Activated CD8-positive, alpha-beta T cell treated with anti-CD3 and anti-CD28 coated beads, Interleukin-2, amount 10 ng/mL, durations not matched to agents 7 days and 5 days (primary cell): Measurements from ENCODE around the gene OR5M8. TPM values are rescaled to one million over a fixed set of nuclear protein-coding genes. Genes with fewer than 3 reads are reported as not detected.

Experiments
- ATAC-seq: fragments of 150-1000 bp; cut with Tn5 transposase; one replicate; pipeline ENCODE4 v1.10.0; 2021; ENCODE audit warnings: moderate library complexity
- CTCF ChIA-PET: fragments of 350-600 bp; sonication (Branson Sonifier 250); formaldehyde crosslinking; loops from one replicate; lab custom pipeline; 2021; ENCODE audit warnings: antibody characterized with exemption; lab: Charles Lee
- POLR2A ChIA-PET: fragments of 350-600 bp; sonication (Branson Sonifier 250); formaldehyde crosslinking; loops from one replicate; lab custom pipeline; 2021; ENCODE audit warnings: antibody characterized with exemption; lab: Charles Lee
- DNase-seq: peaks from one replicate; pipeline ENCODE4 v3.0.0-alpha.2; 2020
- H3K27ac Mint-ChIP-seq: one replicate; pipeline ENCODE4 v1.8.0; 2021; ENCODE audit warnings: mild to moderate bottlenecking, mixed read lengths
- H3K27me3 Mint-ChIP-seq: one replicate; pipeline ENCODE4 v1.8.0; 2021; ENCODE audit warnings: low read depth, mixed read lengths
- H3K36me3 Mint-ChIP-seq: one replicate; pipeline ENCODE4 v1.8.0; 2021; ENCODE audit warnings: low read depth, mixed read lengths
- H3K4me1 Mint-ChIP-seq: one replicate; pipeline ENCODE4 v1.8.0; 2021; ENCODE audit warnings: low read depth, mixed read lengths
- H3K4me3 Mint-ChIP-seq: one replicate; pipeline ENCODE4 v1.8.0; 2021; ENCODE audit warnings: mild to moderate bottlenecking, mixed read lengths
- H3K9me3 Mint-ChIP-seq: one replicate; pipeline ENCODE4 v1.8.0; 2022; ENCODE audit warnings: mixed read lengths; ENCODE audit not compliant: insufficient read depth
- total RNA-seq, 2 experiments: library from RNA; stranded (reverse); gene quantifications; one replicate each; pipeline ENCODE4 v1.2.3, GENCODE V29; 2021

The OR5M8 gene
- not detected for total RNA-seq

DNA sequence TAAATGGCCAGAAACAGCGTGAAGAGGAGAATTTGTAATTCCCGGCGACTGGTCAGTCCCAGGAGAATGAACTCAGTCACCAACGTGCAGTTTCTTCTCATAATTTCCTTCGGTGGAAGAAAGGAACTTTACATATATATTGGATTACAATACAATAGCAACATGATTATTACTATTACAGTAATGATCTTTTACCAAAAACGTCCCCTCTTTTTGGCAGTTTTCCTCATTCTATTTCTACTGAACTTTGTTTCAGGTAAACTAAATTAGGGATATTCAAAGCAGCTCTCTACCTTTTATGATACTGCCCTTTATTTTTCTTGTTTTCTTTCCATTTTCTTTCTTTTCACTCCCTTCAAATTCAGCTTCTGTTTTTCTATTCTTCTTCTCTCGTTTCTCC is at the start of gene OR5M8:
TSS of gene OR5M8 (minus strand) at position 101 of the 400 bp plus-strand sequence. CDS start at position 101, 0 bp downstream.
- CTCF ChIA-PET, result no interaction called here
- Mint-ChIP-seq H3K9me3 (peaks cover 8% of the 10 kb centered on the region), H3K36me3 (no peaks in the 10 kb centered on the region), H3K4me3 (no peak within 1 kb of the TSS), H3K27me3 (no peaks in the 10 kb centered on the region), H3K27ac (no peak within 1 kb of the TSS), H3K4me1 (no peaks in the 10 kb centered on the region)
- ATAC-seq (no peak), DNase-seq (no peak)
- POLR2A ChIA-PET, result no interaction called here

DNA sequence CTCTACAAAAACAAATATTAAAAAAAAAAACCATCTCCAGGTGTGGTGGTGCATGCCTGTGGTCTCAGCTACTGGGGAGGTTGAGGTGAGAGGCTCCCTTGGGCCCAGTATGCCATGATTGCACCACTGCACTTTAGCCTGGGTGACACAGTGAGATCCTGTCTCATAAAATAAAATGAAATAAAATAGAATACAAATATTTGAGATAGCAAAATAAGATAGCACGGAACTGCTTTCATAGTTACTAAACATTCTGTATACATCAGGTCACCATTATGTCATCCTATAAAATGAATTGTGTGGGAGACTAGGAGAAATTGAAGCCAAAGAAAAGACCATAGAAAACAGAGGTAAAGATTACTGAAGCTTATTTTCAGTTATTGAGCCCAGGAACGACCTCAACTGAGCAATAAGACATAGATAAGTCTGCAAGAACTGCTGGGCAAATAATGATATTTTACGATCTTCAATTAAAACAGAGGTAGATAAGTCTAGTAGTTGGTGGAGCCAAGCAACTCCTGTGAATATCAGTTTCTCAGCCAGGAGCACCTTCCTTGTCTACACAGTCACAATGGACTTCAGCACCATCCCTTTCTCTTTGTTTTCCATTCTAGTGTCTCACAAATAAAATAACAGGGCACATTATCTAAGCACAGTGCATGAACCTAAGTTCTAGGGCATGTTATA is 42.0 kb upstream of the OR5M8 start:
- CTCF ChIA-PET, result no interaction called here
- H3K27me3 Mint-ChIP-seq, result no peaks in the 10 kb centered on the region
- POLR2A ChIA-PET, result no interaction called here
- H3K4me1 Mint-ChIP-seq, result no peaks in the 10 kb centered on the region
- DNase-seq (no peak), ATAC-seq (no peak)
- peaks cover 10% of the 10 kb centered on the region for H3K9me3 Mint-ChIP-seq
- no peak overlapping the region for H3K27ac Mint-ChIP-seq
- no peak overlapping the region for H3K4me3 Mint-ChIP-seq
- H3K36me3 Mint-ChIP-seq, result no peaks in the 10 kb centered on the region

DNA sequence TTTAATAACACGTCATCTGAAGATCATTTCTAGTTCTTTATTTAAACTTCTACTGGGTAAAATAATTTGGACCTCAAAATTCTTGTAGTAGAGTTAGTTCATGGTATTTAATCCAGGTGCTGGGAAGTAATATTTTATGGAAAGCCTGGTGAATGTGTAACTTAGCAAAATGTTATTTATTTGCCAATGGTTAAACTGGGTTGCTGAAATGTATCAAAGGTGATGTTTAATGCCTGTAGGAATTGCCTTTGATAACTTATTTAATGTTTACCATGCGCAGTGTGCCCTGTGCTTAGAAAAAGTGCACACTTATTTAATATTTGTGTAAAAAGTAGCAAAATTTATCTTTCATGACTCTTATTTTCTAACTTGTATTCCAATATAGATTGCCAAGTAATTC is 40.7 kb upstream of the OR5M8 start:
- DNase-seq (no peak), ATAC-seq (no peak)
- no peak overlapping the region for H3K27ac Mint-ChIP-seq
- CTCF ChIA-PET, result no interaction called here
- H3K27me3 Mint-ChIP-seq, result no peaks in the 10 kb centered on the region
- peaks cover 10% of the 10 kb centered on the region for H3K9me3 Mint-ChIP-seq
- H3K4me3 Mint-ChIP-seq, result no peak overlapping the region
- no peaks in the 10 kb centered on the region for H3K36me3 Mint-ChIP-seq
- no peaks in the 10 kb centered on the region for H3K4me1 Mint-ChIP-seq
- POLR2A ChIA-PET, result no interaction called here

DNA sequence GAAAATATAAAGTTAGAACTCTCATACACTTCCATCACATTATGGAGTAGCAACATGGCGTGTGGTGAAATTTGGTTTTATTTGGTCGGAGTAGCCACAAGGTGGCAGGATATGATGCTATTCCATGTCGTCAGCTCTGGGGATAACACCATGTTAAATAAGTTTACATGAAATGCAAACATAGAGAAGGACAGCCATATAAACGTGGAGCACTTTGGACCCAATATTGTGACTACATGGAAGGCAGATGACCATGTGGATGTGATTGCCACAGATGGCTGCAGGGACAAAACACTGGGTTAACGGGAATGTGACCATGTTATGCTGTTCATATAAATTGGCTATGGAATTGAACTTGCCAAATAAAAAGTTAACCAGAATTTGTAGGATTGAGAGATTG is 30.8 kb upstream of the OR5M8 start:
- ATAC-seq, result no peak
- Mint-ChIP-seq H3K4me3 (no peak overlapping the region), H3K27ac (no peak overlapping the region), H3K9me3 (no peaks in the 10 kb centered on the region), H3K4me1 (no peaks in the 10 kb centered on the region), H3K36me3 (no peaks in the 10 kb centered on the region), H3K27me3 (no peaks in the 10 kb centered on the region)
- ChIA-PET CTCF (no interaction called here), POLR2A (no interaction called here)
- DNase-seq, result no peak

DNA sequence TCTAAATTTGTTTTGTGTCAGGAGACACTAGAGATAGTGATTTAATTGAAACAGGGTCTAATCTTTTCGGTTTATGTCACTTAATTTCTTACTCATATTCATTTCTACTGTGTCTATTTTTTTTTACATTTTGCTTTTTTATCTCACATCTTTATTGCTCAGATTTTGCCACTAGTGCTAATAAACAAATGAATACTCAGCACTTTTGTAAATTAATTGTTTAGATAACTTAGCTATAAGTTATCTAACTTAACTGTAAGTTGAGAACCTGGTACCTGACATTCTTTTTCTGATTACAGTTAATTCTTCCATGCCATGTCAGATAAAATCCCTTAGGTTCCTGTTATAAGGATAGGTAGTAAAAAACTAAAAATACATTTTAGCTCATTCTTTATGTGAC is 22.1 kb upstream of the OR5M8 start:
- no peaks in the 10 kb centered on the region for H3K36me3 Mint-ChIP-seq
- CTCF ChIA-PET, result no interaction called here
- ATAC-seq (no peak), DNase-seq (no peak)
- no peaks in the 10 kb centered on the region for H3K4me1 Mint-ChIP-seq
- POLR2A ChIA-PET, result no interaction called here
- H3K4me3 Mint-ChIP-seq, result no peak overlapping the region
- peaks cover 4% of the 10 kb centered on the region for H3K9me3 Mint-ChIP-seq
- no peaks in the 10 kb centered on the region for H3K27me3 Mint-ChIP-seq
- no peak overlapping the region for H3K27ac Mint-ChIP-seq

DNA sequence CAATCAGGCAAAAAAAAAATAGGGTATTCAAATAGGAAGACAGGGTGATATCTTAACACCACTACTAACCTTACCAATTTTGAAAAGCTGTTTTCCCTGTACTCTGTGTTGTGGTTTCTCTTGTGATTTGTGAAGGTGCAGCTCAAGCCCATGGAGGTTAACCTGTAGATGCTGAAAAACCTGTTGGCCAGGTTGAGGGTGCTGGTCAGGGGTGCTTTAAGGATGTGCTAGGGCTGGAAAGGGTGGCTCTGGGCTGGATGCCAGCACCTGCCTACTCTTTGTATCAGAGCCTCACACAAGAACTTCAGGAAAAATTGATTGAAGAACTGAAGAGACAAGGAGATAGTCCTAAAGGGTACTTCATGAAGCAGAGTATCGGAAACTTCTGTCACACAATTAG is 18.3 kb upstream of the OR5M8 start:
- Mint-ChIP-seq H3K36me3 (no peaks in the 10 kb centered on the region), H3K4me3 (no peak overlapping the region), H3K27ac (no peak overlapping the region), H3K27me3 (no peaks in the 10 kb centered on the region), H3K4me1 (no peaks in the 10 kb centered on the region), H3K9me3 (peaks cover 16% of the 10 kb centered on the region)
- DNase-seq (no peak), ATAC-seq (no peak)
- CTCF ChIA-PET, result no interaction called here
- POLR2A ChIA-PET, result no interaction called here

DNA sequence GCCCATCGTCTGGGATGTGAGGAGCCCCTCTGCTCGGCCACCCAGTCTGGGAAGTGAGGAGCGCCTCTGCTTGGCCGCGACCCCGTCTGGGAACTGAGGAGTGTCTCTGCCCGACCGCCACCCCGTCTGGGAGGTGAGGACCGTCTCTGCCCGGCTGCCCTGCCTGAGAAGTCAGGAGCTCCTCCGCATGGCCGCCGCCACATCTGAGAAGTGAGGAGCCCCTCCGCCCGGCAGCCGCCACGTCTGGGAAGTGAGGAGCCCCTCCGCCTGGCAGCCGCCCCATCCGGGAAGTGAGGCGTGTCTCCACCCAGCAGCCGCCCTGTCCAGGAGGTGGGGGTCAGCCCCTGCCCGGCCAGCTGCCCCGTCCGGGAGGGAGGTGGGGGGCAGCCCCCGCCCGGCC is 5.8 kb upstream of the OR5M8 start:
- no peak for DNase-seq
- Mint-ChIP-seq H3K9me3 (peaks cover 4% of the 10 kb centered on the region), H3K4me3 (no peak overlapping the region), H3K4me1 (no peaks in the 10 kb centered on the region), H3K36me3 (no peaks in the 10 kb centered on the region), H3K27ac (no peak overlapping the region), H3K27me3 (no peaks in the 10 kb centered on the region)
- CTCF ChIA-PET, result no interaction called here
- POLR2A ChIA-PET, result no interaction called here
- ATAC-seq, result no peak

DNA sequence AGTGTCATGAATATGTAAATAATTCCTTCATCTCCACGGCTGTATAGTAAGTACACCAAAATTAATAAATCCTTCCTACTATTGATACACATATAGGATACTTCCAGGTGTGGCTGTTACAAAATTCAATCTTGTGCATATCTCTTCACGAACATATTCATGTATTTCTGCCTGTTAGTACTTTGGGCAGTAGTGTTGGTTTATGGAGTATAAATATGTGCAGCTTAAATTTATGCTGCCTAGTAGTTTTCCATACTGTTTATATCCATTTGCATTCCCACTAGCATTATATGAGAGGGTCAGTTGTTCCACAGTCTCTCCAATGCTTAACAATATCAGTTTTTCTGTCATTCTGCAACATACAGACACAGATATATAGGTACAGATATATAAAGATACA is 3.9 kb upstream of the OR5M8 start:
- ChIA-PET CTCF (no interaction called here), POLR2A (no interaction called here)
- H3K4me3 Mint-ChIP-seq, result no peak overlapping the region
- ATAC-seq, result no peak
- no peaks in the 10 kb centered on the region for H3K36me3 Mint-ChIP-seq
- H3K27ac Mint-ChIP-seq, result no peak overlapping the region
- no peaks in the 10 kb centered on the region for H3K27me3 Mint-ChIP-seq
- H3K4me1 Mint-ChIP-seq, result no peaks in the 10 kb centered on the region
- no peak for DNase-seq
- H3K9me3 Mint-ChIP-seq, result peaks cover 8% of the 10 kb centered on the region

GRCh38 chr11:56486801-56487200 is 4.4 kb downstream of the OR5M8 start:
- no peak for DNase-seq
- H3K4me3 Mint-ChIP-seq, result no peak overlapping the region
- H3K9me3 Mint-ChIP-seq, result peaks cover 14% of the 10 kb centered on the region
- no peak for ATAC-seq
- no peaks in the 10 kb centered on the region for H3K36me3 Mint-ChIP-seq
- H3K4me1 Mint-ChIP-seq, result no peaks in the 10 kb centered on the region
- no peak overlapping the region for H3K27ac Mint-ChIP-seq
- ChIA-PET POLR2A (no interaction called here), CTCF (no interaction called here)
- no peaks in the 10 kb centered on the region for H3K27me3 Mint-ChIP-seq

DNA sequence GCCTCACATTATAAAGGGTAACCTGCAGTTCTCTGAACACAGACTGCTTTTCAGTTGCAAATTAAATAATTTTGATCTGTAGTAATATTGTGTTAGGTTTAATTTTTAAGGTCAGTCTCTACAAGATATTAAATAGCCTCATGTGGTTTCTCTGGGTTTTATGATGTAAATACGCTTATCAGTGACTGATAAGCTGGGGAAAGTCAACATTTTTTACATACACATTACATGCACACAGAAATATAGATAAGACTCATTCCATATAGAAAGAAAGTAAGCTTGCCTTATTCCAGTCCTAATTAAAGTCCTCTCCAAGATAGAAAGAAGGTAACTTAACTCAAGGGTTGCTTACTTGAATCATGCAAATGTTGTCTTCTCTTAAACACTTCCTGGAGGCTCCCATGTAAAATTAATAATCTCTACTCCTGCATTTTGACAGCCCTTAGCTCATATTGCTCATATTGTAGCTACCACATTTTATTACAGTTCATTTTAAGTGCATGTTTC is 16.4 kb downstream of the OR5M8 start:
- Mint-ChIP-seq H3K4me3 (no peak overlapping the region), H3K27ac (no peak overlapping the region), H3K9me3 (peaks cover 3% of the 10 kb centered on the region), H3K27me3 (no peaks in the 10 kb centered on the region), H3K4me1 (no peaks in the 10 kb centered on the region), H3K36me3 (no peaks in the 10 kb centered on the region)
- ATAC-seq, result no peak
- ChIA-PET POLR2A (no interaction called here), CTCF (no interaction called here)
- DNase-seq, result no peak

DNA sequence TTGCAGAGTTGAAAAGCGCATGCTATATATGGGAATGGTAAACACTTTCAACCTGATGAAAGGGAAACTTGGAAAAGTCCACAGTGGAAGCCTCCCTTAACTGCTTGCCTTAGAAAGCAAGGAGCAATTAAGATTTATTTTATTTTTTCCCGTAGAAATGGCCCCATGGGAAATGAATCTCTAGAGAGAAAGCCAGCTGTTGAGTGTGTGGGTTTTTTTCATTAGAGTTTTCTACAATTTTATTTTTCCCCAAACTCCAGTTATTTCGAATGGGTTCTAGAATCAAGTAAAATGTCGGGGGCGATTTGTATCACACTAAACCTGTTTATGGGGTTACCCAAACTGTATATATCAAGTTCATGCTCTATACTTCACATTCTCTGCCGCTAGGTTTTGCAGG is 17.9 kb downstream of the OR5M8 start, which contains the start of gene OR5M3:
TSS of gene OR5M3 (minus strand) at position 101 of the 400 bp plus-strand sequence. CDS start 2,855 bp downstream, outside the sequence.
- no peaks in the 10 kb centered on the region for H3K27me3 Mint-ChIP-seq
- H3K36me3 Mint-ChIP-seq, result no peaks in the 10 kb centered on the region
- ChIA-PET CTCF (no interaction called here), POLR2A (no interaction called here)
- no peak within 1 kb of the TSS for H3K27ac Mint-ChIP-seq
- no peak for DNase-seq
- no peaks in the 10 kb centered on the region for H3K4me1 Mint-ChIP-seq
- H3K4me3 Mint-ChIP-seq, result no peak within 1 kb of the TSS
- no peak for ATAC-seq
- peaks cover 3% of the 10 kb centered on the region for H3K9me3 Mint-ChIP-seq

DNA sequence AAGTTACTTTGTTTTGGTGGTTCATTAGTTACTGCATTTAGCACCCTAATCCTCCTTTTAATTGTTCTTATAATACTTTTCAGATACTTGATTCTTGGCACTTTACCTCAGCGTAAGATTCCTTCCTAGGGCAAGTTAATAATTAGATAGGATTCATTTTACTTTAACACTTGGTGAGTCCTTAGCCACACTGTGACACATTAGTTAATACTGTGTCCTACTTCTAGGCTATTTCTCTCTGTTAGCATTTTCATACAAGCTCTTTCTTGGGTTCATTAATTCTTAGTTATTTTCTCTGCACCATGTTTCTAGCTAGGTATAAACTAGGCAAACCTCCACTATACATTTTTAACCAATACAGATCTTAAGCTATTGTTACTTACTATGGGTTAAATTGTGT is 34.1 kb downstream of the OR5M8 start:
- Mint-ChIP-seq H3K4me1 (no peaks in the 10 kb centered on the region), H3K27me3 (no peaks in the 10 kb centered on the region), H3K9me3 (peaks cover 25% of the 10 kb centered on the region), H3K27ac (no peak overlapping the region), H3K36me3 (no peaks in the 10 kb centered on the region), H3K4me3 (no peak overlapping the region)
- no peak for DNase-seq
- CTCF ChIA-PET, result no interaction called here
- POLR2A ChIA-PET, result no interaction called here
- no peak for ATAC-seq

DNA sequence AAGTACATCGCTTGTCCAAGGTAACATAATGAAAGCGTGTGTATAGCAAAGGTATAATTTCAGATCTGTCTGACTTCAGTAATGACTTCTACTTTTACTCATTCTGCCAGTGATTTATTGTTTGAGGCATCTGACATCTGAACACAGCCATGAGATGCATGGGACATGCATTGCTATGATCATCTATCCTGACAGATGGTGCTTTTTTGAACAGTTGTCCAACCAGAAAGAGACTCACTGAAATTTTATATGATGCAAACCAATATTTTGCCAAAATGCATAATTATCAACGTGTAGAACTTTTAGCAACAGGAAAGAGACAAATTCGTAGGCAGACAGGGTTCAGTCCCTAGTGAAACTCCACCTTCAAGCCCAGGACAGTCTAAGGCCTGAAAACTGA is 37.6 kb downstream of the OR5M8 start:
- Mint-ChIP-seq H3K27ac (no peak overlapping the region), H3K4me1 (no peaks in the 10 kb centered on the region), H3K36me3 (no peaks in the 10 kb centered on the region), H3K9me3 (peaks cover 22% of the 10 kb centered on the region), H3K4me3 (no peak overlapping the region), H3K27me3 (no peaks in the 10 kb centered on the region)
- no peak for ATAC-seq
- ChIA-PET CTCF (no interaction called here), POLR2A (no interaction called here)
- DNase-seq, result no peak
